ENCODE results near the gene DAD1.

DNA sequence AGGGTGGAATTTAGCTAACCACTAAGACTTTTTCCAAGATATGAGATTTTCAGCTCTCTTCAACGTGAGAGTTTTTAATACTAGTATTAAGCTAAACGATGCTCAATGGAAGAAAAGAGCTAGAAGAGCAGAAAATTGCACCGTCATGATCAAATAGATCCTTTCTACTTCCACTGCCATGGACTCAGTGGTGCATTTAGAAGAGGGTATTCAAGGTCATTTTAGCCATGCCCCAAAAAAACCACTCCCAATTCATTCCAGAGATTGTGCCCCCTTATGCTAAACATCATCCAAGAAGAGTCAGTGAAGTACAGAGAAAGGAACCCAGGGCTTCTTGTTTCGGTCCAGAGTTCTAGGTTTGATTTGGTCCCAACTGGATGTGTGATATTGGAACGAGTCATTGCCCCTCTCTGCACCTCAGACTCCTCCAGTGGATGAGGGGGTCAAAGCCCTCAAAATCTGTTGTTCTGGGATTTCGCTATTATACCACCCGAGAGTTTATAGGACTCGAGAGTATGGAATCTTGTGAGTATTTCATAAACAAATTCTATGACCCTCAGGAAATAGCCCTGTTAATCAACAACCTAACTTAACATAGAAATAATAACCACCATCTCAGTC is 55.2 kb downstream of the DAD1 start:
- TF ChIP-seq, protein P1, sequence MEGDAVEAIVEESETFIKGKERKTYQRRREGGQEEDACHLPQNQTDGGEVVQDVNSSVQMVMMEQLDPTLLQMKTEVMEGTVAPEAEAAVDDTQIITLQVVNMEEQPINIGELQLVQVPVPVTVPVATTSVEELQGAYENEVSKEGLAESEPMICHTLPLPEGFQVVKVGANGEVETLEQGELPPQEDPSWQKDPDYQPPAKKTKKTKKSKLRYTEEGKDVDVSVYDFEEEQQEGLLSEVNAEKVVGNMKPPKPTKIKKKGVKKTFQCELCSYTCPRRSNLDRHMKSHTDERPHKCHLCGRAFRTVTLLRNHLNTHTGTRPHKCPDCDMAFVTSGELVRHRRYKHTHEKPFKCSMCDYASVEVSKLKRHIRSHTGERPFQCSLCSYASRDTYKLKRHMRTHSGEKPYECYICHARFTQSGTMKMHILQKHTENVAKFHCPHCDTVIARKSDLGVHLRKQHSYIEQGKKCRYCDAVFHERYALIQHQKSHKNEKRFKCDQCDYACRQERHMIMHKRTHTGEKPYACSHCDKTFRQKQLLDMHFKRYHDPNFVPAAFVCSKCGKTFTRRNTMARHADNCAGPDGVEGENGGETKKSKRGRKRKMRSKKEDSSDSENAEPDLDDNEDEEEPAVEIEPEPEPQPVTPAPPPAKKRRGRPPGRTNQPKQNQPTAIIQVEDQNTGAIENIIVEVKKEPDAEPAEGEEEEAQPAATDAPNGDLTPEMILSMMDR (IDR thresholded peaks at IDR 0.05) = no peak
- TF ChIP-seq POLR2A (IDR thresholded peaks at IDR 0.05) = no peak
